Endothelial cell of umbilical vein (primary cell): ENCODE measurements around the gene DIAPH1. TPM values are rescaled to one million over a fixed set of nuclear protein-coding genes. Genes with fewer than 3 reads are reported as not detected.

Experiments used
- BruUV-seq: library from RNA; stranded (reverse); fragments of 400-500 nt; replicated peaks from 2 replicates; lab custom pipeline; 2021; lab: Mats Ljungman, UMichigan
- CTCF ChIA-PET: fragments of 300-600, 350-600 bp; sonication (Branson Sonifier 250); formaldehyde crosslinking; loops from one replicate; lab custom pipeline; 2021; ENCODE audit warnings: antibody characterized with exemption, inconsistent platforms; lab: Charles Lee
- POLR2A ChIA-PET: fragments of 300-600, 350-600 bp; sonication (Branson Sonifier 250); formaldehyde crosslinking; loops from one replicate; lab custom pipeline; 2021; ENCODE audit warnings: antibody characterized with exemption, inconsistent platforms; lab: Charles Lee
- DNase-seq: peaks from one replicate; pipeline ENCODE4 v3.0.0-alpha.2; 2011; ENCODE audit warnings: low read depth, low spot score
- FAIRE-seq: peaks from 2 replicates; lab custom pipeline; 2011; peaks lifted over from hg19 to GRCh38; lab: Jason Lieb, UNC
- H2AFZ ChIP-seq: 2 replicates; pipeline ENCODE4 v1.6.0; 2012; ENCODE audit warnings: low read depth, low read length, control low read depth, inconsistent platforms
- H3K27ac ChIP-seq: 2 replicates; pipeline ENCODE4 v1.5.1; 2011; ENCODE audit warnings: low read depth, mild to moderate bottlenecking, control low read depth, low read length, moderate library complexity; ENCODE audit not compliant: insufficient read depth
- H3K27me3 ChIP-seq, 2 experiments: 2 replicates each; pipeline versions ENCODE4 v1.6.0 to v1.6.1; 2011; ENCODE audit warnings: low read length in 2 of 2, mixed read lengths in 1 of 2; ENCODE audit not compliant: control insufficient read depth in 2 of 2, insufficient read depth in 2 of 2
- H3K36me3 ChIP-seq, 2 experiments: 2 replicates in 1 of 2; 3 replicates in 1 of 2; pipeline ENCODE4 v1.5.1; 2011; ENCODE audit warnings: low read length in 2 of 2, mild to moderate bottlenecking in 1 of 2, moderate library complexity in 1 of 2; ENCODE audit not compliant: control insufficient read depth in 2 of 2, insufficient read depth in 2 of 2; ENCODE audit errors: extremely low read depth in 1 of 2
- H3K4me1 ChIP-seq: 3 replicates; pipeline ENCODE4 v1.5.1; 2011; ENCODE audit warnings: mild to moderate bottlenecking, low read length; ENCODE audit not compliant: control insufficient read depth, insufficient read depth; ENCODE audit errors: extremely low read depth
- H3K4me2 ChIP-seq: 2 replicates; pipeline ENCODE4 v1.6.1; 2011; ENCODE audit warnings: low read length, control low read depth, mixed read lengths; ENCODE audit not compliant: insufficient read depth
- H3K4me3 ChIP-seq, 3 experiments: fragments of 200-600 bp in 1 of 3; sonication (generic), shearing (Covaris generic) in 1 of 3; replicated peaks in 1 of 3; 2 replicates each; pipeline ENCODE4 v1.5.1; 2011 to 2016; ENCODE audit warnings: control low read depth in 3 of 3, low read length in 3 of 3, mild to moderate bottlenecking in 2 of 3, inconsistent platforms in 1 of 3, low read depth in 1 of 3, moderate library complexity in 1 of 3; ENCODE audit not compliant: insufficient read depth in 1 of 3
- H3K79me2 ChIP-seq: 2 replicates; pipeline ENCODE4 v1.6.0; 2012; ENCODE audit warnings: low read length, inconsistent platforms; ENCODE audit not compliant: control insufficient read depth, insufficient read depth
- H3K9ac ChIP-seq: replicated peaks from 2 replicates; pipeline ENCODE3; 2011; ENCODE audit warnings: low read length, control low read depth; ENCODE audit not compliant: insufficient read depth; ENCODE audit errors: extremely low read depth
- H3K9me1 ChIP-seq: replicated peaks from 3 replicates; pipeline ENCODE4 v1.6.0; 2011; ENCODE audit warnings: mild to moderate bottlenecking, low read length; ENCODE audit not compliant: control insufficient read depth, insufficient read depth; ENCODE audit errors: extremely low read depth
- H3K9me3 ChIP-seq: replicated peaks from 2 replicates; pipeline ENCODE4 v1.5.1; 2012; ENCODE audit warnings: low read length, inconsistent platforms; ENCODE audit not compliant: control insufficient read depth, insufficient read depth
- H4K20me1 ChIP-seq: replicated peaks from 2 replicates; pipeline ENCODE3; 2011; ENCODE audit warnings: mild to moderate bottlenecking, low read length; ENCODE audit not compliant: control insufficient read depth, insufficient read depth; ENCODE audit errors: extremely low read depth
- CTCF ChIP-seq, 2 donors: IDR thresholded peaks; 1 replicate in 1 of 2; 2 replicates in 1 of 2; pipeline ENCODE4 v1.5.1; 2011; ENCODE audit warnings: low read length in 2 of 2, mild to moderate bottlenecking in 2 of 2, moderate library complexity in 2 of 2, control low read depth in 1 of 2, inconsistent platforms in 1 of 2, low read depth in 1 of 2; ENCODE audit not compliant: insufficient read depth in 1 of 2; ENCODE audit errors: extremely low read depth in 1 of 2
- EZH2 ChIP-seq: IDR thresholded peaks from 2 replicates; pipeline ENCODE4 v1.6.1; 2012; ENCODE audit warnings: borderline replicate concordance, low read depth, mild to moderate bottlenecking, moderate library complexity, low read length, inconsistent platforms; ENCODE audit not compliant: severe bottlenecking
- FOS ChIP-seq: IDR thresholded peaks from 2 replicates; pipeline ENCODE4 v1.6.1; 2011; ENCODE audit warnings: mild to moderate bottlenecking, low read length, moderate library complexity, borderline replicate concordance; ENCODE audit not compliant: insufficient read depth
- GATA2 ChIP-seq: IDR thresholded peaks from 2 replicates; pipeline ENCODE4 v1.7.0; 2011; ENCODE audit warnings: low read depth, mild to moderate bottlenecking, moderate library complexity, mixed read lengths, low read length; ENCODE audit not compliant: insufficient read length, insufficient read depth
- JUN ChIP-seq: IDR thresholded peaks from 2 replicates; pipeline ENCODE4 v1.6.1; 2011; ENCODE audit warnings: borderline replicate concordance, low read depth; ENCODE audit not compliant: insufficient read length, insufficient read depth
- MYC ChIP-seq: IDR thresholded peaks from one replicate; pipeline ENCODE4 v1.6.1; 2011; ENCODE audit warnings: mild to moderate bottlenecking, low read depth, low read length
- POLR2A ChIP-seq: IDR thresholded peaks from 2 replicates; pipeline ENCODE4 v1.6.1; 2012; ENCODE audit warnings: low read depth, mild to moderate bottlenecking, control low read depth, low read length
- POLR2AphosphoS5 ChIP-seq: IDR thresholded peaks from 2 replicates; pipeline ENCODE4 v1.6.1; 2012; ENCODE audit warnings: low read depth, mild to moderate bottlenecking, control low read depth, low read length, moderate library complexity; ENCODE audit not compliant: insufficient read depth
- dilution Hi-C: fragments of 300-500 bp; cut with MboI; formaldehyde crosslinking; loops from one replicate; pipeline ENCODE4 v1.15.0; 2019; ENCODE audit warnings: low sequenced_read_pairs; ENCODE audit not compliant: extremely low pct_ligation_motif_present
- intact Hi-C: fragments of 100-400 bp; cut with micrococcal nuclease; formaldehyde crosslinking; loops from one replicate; pipeline ENCODE4 v1.10.0; 2022
- polyA plus RNA-seq, 4 experiments: library from polyadenylated mRNA; depleted of rRNA in 3 of 4; stranded (reverse) in 3 of 4; unstranded in 1 of 4; fragments of >200 nt; gene quantifications; 2 replicates each; pipeline versions ENCODE4 v1.2.1 to v1.2.3, GENCODE V29; 2011 to 2012; ENCODE audit warnings: missing spikeins in 1 of 4
- total RNA-seq: library from RNA; stranded (reverse); gene quantifications from 2 replicates; pipeline ENCODE4 v1.2.3, GENCODE V29; 2021
- TF ChIP-seq, protein P1 (sequence below): IDR thresholded peaks from 2 replicates; pipeline ENCODE4 v1.6.1; 2011; ENCODE audit not compliant: insufficient read depth, insufficient read length

Gene DIAPH1
- total and polyA plus RNA-seq, 2 donors (not counting 3 experiments of a cell fraction or from before 2014, with no cell fraction given): 68.6 to 105 TPM

DNA sequence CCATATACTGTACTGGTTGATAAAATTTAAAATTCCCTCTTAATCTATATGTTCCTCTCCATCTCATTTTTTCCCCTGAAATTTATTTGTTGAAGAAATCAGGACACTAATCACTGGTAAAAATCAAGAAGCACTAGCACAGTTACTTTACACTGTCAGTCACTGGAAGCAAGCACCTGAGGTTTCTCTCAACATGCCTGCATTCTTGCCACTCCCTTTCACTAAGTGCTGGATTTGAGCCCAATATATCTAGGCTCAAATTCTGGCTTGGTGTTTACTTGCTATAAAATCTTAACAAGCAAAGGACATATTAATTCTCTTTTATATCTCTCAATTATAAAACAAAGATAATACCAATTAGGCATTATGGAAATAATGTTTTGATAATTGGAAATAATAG lies 58.6 kb downstream of the DIAPH1 start:
- TSS peak; percentile 84 for BruUV-seq

DNA sequence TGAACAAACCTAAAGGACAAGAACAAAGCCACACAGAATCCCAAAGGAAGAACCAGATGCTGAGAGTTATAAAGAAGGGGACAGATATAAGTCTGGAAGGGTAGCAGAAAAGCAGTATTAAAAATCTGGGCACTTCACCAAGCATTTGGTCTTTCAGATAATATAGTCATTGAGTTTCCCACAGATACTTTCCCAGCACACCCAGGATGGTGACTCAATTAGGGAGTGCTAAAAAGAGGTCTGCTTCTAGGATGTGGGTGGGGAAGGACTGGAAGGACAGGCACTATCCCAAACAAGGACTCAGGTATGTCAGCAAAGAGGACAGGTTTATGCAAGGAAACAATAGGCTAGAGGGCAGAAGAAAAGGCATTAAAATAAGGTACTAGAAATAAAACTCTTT lies 59.3 kb downstream of the DIAPH1 start:
- TF ChIP-seq GATA2: no peak
- no peak for TF ChIP-seq POLR2AphosphoS5
- no peak for TF ChIP-seq EZH2
- no peak for TF ChIP-seq POLR2A
- TF ChIP-seq JUN: no peak
- TF ChIP-seq, protein P1, sequence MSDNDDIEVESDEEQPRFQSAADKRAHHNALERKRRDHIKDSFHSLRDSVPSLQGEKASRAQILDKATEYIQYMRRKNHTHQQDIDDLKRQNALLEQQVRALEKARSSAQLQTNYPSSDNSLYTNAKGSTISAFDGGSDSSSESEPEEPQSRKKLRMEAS: no peak
- TF ChIP-seq CTCF (IDR thresholded peaks at IDR 0.05; ENCODE audit: extremely low read depth in 1 of 2, insufficient read depth in 1 of 2, low read depth in 1 of 2, low read length in 2 of 2): no peak
- TF ChIP-seq MYC: no peak
- TF ChIP-seq FOS: no peak

More for the DNA sequence above, 58.6 kb downstream of the DIAPH1 start:
- peak overlapping the region in 1 of 3 experiments; percentile 25 for H3K4me3 ChIP-seq
- ChIA-PET CTCF (interaction anchor here (0.7 to 6.3 kb wide), 29 partner anchors 33 to 338 kb away, joined by 3 to 235 read pairs (median 5); partner anchors contain the start of genes PCDHB14, PCDHGA1, PCDHGA10 and PCDHGA11), POLR2A (interaction anchor here (0.6 kb wide), 1 partner anchor 465 kb away, joined by 7 read pairs; no protein-coding TSS in a partner anchor)
- no peaks in the 10 kb centered on the region for H3K79me2 ChIP-seq
- TF ChIP-seq JUN: no peak
- TF ChIP-seq, protein P1: no peak
- no peak for TF ChIP-seq POLR2AphosphoS5
- no peak for TF ChIP-seq POLR2A
- H3K9ac ChIP-seq: peak overlapping the region; percentile 90
- intact Hi-C loops (loop anchor here (1.0 to 5.0 kb wide), 7 partner anchors 36 to 848 kb away; partner anchors contain the start of genes PCDHGA6, PCDHGB1, PCDHGB7 and TAF7), dilution Hi-C loops (no loop called here)
- H3K4me2 ChIP-seq: peak overlapping the region; percentile 86
- no peaks in the 10 kb centered on the region for H3K9me3 ChIP-seq
- DNase-seq (peak; percentile 64), FAIRE-seq (no peak)
- no peak overlapping the region for H2AFZ ChIP-seq
- peaks cover 0 to 5% of the 10 kb centered on the region in 2 experiments for H3K36me3 ChIP-seq
- H3K4me1 ChIP-seq: peaks cover 40% of the 10 kb centered on the region
- no peaks in the 10 kb centered on the region for H4K20me1 ChIP-seq
- H3K27me3 ChIP-seq: no peaks in the 10 kb centered on the region
- H3K9me1 ChIP-seq: no peaks in the 10 kb centered on the region
- H3K27ac ChIP-seq: peak overlapping the region; percentile 91

More for the DNA sequence above, 59.3 kb downstream of the DIAPH1 start:
- no peak for FAIRE-seq
- Histone ChIP-seq H3K4me1 (peaks cover 37% of the 10 kb centered on the region), H4K20me1 (no peaks in the 10 kb centered on the region), H3K27ac (peak overlapping the region; percentile 33), H3K79me2 (no peaks in the 10 kb centered on the region), H3K9ac (no peak overlapping the region), H3K27me3 (no peaks in the 10 kb centered on the region), H3K4me3 (no peak overlapping the region), H3K9me1 (no peaks in the 10 kb centered on the region), H3K4me2 (no peak overlapping the region), H3K9me3 (no peaks in the 10 kb centered on the region), H3K36me3 (peaks cover 0 to 5% of the 10 kb centered on the region in 2 experiments), H2AFZ (no peak overlapping the region)
- dilution Hi-C loops: no loop called here
- DNase-seq: peak; percentile 4
- no TSS peak for BruUV-seq
- ChIA-PET CTCF (interaction anchor here (0.7 to 6.3 kb wide), 15 partner anchors 37 to 337 kb away, joined by 3 to 235 read pairs (median 19); partner anchors contain the start of genes PCDHB14, PCDHGA1, PCDHGA10 and PCDHGA11), POLR2A (interaction anchor here (0.7 kb wide), 1 partner anchor 61 kb away, joined by 6 read pairs; no protein-coding TSS in a partner anchor)
- intact Hi-C loops: no loop called here
